ENCODE measurements around the gene MYO3B. TPM values are rescaled to one million over a fixed set of nuclear protein-coding genes. Genes with fewer than 3 reads are reported as not detected.

The MYO3B gene
- total and polyA plus RNA-seq, 3 donors from 2014 or later = 1.4 to 3.5 (median 2.5) TPM

DNA sequence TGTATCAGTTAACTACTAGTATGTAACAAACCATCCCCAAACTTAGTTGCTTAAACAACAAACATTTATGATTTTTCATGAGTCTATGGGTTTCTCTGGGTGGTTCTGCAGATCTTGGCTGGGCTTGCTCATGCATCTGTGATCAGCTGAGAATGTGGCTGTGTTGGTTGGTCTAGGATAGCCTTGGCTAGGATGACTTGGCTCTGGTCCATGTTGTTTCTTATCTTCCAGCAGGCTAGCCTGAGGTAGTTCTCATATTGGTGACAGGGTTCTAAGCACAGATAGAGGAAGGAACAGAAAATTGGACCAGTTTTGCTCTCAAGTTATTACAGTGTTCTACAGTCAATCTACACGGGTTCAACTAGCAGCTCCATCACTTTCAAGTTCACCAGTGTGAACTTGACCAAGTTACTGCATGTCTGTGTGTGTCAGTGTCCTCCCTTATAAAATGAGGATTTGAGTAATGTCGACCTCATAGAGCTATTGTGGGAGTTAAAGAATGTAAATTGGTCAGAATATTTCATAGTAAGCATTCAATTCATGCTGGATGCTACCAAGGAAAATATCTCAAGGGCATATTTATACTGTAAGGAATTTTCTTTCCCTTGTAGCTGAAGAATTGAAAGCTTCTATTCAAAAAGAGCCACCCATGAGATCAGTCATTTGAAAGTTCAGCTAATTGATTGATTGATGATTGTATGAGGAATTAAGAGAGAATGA lies 65.3 kb downstream of the MYO3B start:
- Histone ChIP-seq H3K4me3 (no peak overlapping the region), H3K4me1 (no peaks in the 10 kb centered on the region), H3K27ac (no peak overlapping the region), H3K36me3 (ENCODE audit: low read depth, missing control alignments) (no peaks in the 10 kb centered on the region), H3K9me3 (no peaks in the 10 kb centered on the region), H3K27me3 (no peaks in the 10 kb centered on the region)
- whole genome bisulfite sequencing, 2 donors = 64 to 68% methylated on average over 2 of the region's 2 CpGs
- intact Hi-C loops (cut with DNase I; ENCODE audit: low total_unique reads) = no loop called here
- no peak for TF ChIP-seq POLR2A (IDR thresholded peaks at IDR 0.05)
- TF ChIP-seq, protein P1, sequence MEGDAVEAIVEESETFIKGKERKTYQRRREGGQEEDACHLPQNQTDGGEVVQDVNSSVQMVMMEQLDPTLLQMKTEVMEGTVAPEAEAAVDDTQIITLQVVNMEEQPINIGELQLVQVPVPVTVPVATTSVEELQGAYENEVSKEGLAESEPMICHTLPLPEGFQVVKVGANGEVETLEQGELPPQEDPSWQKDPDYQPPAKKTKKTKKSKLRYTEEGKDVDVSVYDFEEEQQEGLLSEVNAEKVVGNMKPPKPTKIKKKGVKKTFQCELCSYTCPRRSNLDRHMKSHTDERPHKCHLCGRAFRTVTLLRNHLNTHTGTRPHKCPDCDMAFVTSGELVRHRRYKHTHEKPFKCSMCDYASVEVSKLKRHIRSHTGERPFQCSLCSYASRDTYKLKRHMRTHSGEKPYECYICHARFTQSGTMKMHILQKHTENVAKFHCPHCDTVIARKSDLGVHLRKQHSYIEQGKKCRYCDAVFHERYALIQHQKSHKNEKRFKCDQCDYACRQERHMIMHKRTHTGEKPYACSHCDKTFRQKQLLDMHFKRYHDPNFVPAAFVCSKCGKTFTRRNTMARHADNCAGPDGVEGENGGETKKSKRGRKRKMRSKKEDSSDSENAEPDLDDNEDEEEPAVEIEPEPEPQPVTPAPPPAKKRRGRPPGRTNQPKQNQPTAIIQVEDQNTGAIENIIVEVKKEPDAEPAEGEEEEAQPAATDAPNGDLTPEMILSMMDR (IDR thresholded peaks at IDR 0.05) = no peak
- no peak for DNase-seq

DNA sequence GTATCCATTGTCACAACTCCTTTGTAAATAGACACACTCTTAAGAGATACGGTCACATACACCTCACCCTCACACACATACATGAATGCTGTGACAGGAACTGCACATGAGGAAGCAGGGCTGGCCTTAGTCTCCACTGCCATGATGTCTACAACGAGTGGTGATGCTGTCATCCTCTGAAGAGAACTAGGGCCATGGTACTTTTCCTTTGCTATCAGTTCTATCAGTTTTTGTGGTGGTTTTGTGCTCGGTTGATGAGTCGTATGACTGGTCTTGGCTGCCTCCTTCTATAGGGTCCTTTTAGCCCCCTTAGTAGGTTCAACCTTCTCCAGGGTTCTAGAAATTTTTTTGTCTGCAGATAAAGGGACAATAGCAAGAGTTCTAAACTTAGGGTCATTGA lies 66.0 kb downstream of the MYO3B start:
- WGBS, 2 donors = 75 to 82% methylated on average over 4 of the region's 4 CpGs
- Histone ChIP-seq H3K27me3 (no peaks in the 10 kb centered on the region), H3K36me3 (ENCODE audit: low read depth, missing control alignments) (no peaks in the 10 kb centered on the region), H3K4me3 (no peak overlapping the region), H3K9me3 (no peaks in the 10 kb centered on the region), H3K4me1 (no peaks in the 10 kb centered on the region), H3K27ac (no peak overlapping the region)
- no peak for DNase-seq
- TF ChIP-seq POLR2A (IDR thresholded peaks at IDR 0.05) = no peak
- TF ChIP-seq, protein P1 (IDR thresholded peaks at IDR 0.05) = no peak
- intact Hi-C loops (cut with DNase I; ENCODE audit: low total_unique reads) = no loop called here

DNA sequence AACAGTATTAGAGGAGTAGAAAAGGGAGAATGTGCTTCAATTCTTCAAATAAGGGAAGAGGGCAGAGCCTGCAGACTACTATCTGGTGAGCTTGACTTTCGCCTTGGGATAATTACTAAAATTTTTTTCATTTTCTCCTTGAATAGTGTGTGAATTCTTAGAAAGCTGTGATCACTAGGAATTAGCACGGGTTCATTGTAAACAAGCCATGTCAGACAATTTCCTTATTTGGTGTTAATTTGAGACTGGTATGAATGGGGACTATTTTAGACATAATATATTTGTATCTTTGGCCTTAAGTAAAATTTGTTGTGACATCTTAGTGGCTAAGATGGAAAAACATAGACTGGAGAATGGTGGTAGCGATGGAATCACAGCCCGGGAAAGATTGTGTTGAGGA lies 66.6 kb downstream of the MYO3B start:
- H3K9me3 ChIP-seq = no peaks in the 10 kb centered on the region
- no peaks in the 10 kb centered on the region for H3K27me3 ChIP-seq
- no peak for DNase-seq
- 90 to 94% methylated on average over 4 of the region's 4 CpGs for WGBS, 2 donors
- H3K27ac ChIP-seq = no peak overlapping the region
- intact Hi-C loops (cut with DNase I; ENCODE audit: low total_unique reads) = no loop called here
- no peak for TF ChIP-seq POLR2A (IDR thresholded peaks at IDR 0.05)
- TF ChIP-seq, protein P1 (IDR thresholded peaks at IDR 0.05) = no peak
- no peaks in the 10 kb centered on the region for H3K36me3 ChIP-seq (ENCODE audit: low read depth, missing control alignments)
- no peak overlapping the region for H3K4me3 ChIP-seq
- H3K4me1 ChIP-seq = peaks cover 3% of the 10 kb centered on the region

DNA sequence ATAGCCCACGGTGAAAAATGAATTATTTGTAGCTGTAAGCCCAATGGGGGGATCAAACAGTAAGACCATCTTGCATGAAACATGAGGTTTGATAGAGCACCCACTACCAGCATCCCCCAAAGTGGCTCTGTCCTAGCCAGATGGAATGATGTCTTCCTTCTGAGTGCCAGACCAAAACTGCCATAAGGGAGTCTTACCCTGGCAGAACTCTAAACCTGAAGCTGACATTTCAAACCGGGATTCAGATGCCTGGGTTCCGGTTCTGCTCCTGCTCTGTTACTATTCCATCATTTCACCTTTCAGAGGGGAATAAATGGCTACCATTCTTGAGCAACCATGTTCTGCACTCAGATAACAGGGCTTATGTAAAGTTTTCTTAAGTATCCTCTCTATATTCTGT lies 67.4 kb downstream of the MYO3B start:
- no peaks in the 10 kb centered on the region for H3K36me3 ChIP-seq (ENCODE audit: low read depth, missing control alignments)
- TF ChIP-seq POLR2A (IDR thresholded peaks at IDR 0.05) = no peak
- TF ChIP-seq, protein P1 (IDR thresholded peaks at IDR 0.05) = no peak
- intact Hi-C loops (cut with DNase I; ENCODE audit: low total_unique reads) = no loop called here
- DNase-seq = no peak
- peaks cover 3% of the 10 kb centered on the region for H3K4me1 ChIP-seq
- H3K27me3 ChIP-seq = no peaks in the 10 kb centered on the region
- H3K27ac ChIP-seq = no peak overlapping the region
- no peak overlapping the region for H3K4me3 ChIP-seq
- H3K9me3 ChIP-seq = no peaks in the 10 kb centered on the region
- 98% methylated on average over 3 of the region's 3 CpGs for WGBS, 2 donors

DNA sequence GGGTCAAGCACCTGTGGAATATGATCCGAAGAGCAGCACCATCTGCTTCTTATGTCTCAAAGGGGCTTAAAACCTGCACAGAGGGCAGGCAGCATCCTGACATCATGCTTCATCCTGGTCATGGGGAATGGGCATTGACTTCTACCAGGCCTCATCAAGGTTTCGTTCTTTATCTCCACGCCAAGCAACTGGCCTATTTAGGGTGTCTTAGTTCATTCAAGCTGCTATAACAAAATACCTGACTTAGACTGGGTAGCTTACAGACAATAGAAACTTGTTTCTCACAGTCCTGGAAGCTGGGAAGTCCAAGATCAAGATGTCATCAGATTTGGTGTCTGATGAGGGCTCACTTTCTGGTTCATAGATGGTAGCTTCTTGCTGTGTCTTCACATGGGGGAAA lies 69.4 kb downstream of the MYO3B start:
- intact Hi-C loops (cut with DNase I; ENCODE audit: low total_unique reads) = no loop called here
- no peak for TF ChIP-seq POLR2A (IDR thresholded peaks at IDR 0.05)
- TF ChIP-seq, protein P1 (IDR thresholded peaks at IDR 0.05) = no peak
- Histone ChIP-seq H3K27ac (no peak overlapping the region), H3K4me1 (peaks cover 3% of the 10 kb centered on the region), H3K27me3 (no peaks in the 10 kb centered on the region), H3K4me3 (no peak overlapping the region), H3K36me3 (ENCODE audit: low read depth, missing control alignments) (no peaks in the 10 kb centered on the region), H3K9me3 (no peaks in the 10 kb centered on the region)
- no peak for DNase-seq
- 91 to 94% methylated on average over 3 of the region's 3 CpGs for WGBS, 2 donors
